ENCODE measurements around the gene HACD3.
A peak's percentile ranks its signal among the peaks of the same experiment; 100 is the strongest.

Gene HACD3

GRCh38 chr15:65516997-65517865 lies 13.0 kb upstream of the HACD3 start, which contains the start of gene DPP8:
DPP8 (minus strand) TSS chr15:65517689; CDS start chr15:65512553, 5,136 bp downstream.
- H3K4me1 ChIP-seq (ENCODE audit: control extremely low read depth in 1 of 4, control insufficient read depth in 4 of 4, insufficient read depth in 4 of 4, low read length in 3 of 4): peaks cover 9 to 22% (median 14%) of the 10 kb centered on the region in 4 experiments

GRCh38 chr15:65517866-65518207 lies 12.4 kb upstream of the HACD3 start:
- DNase-seq: no peak
- ChIA-PET POLR2A (no interaction called here), CTCF (interaction anchor here (1.5 kb wide), 1 partner anchor 10 kb away, joined by 5 read pairs; no protein-coding TSS in a partner anchor)
- no peaks in the 10 kb centered on the region for H3K27me3 ChIP-seq (replicated peaks in 2 of 5; ENCODE audit: control insufficient read depth in 4 of 5, insufficient read depth in 5 of 5, low read length in 4 of 5)
- H3K4me3 ChIP-seq (ENCODE audit: control insufficient read depth in 1 of 7, extremely low read depth in 1 of 7, insufficient read depth in 4 of 7, low read depth in 2 of 7, low read length in 6 of 7): peak overlapping the region in 5 of 7 experiments; percentile 86 to 99 (median 95)
- H3K9me3 ChIP-seq (ENCODE audit: control extremely low read depth in 1 of 5, control insufficient read depth in 4 of 5, insufficient read depth in 2 of 5, low read depth in 1 of 5, low read length in 4 of 5): no peaks in the 10 kb centered on the region
- peaks cover 0 to 26% (median 4%) of the 10 kb centered on the region in 4 experiments for H3K36me3 ChIP-seq (ENCODE audit: control insufficient read depth in 4 of 4, insufficient read depth in 4 of 4, low read length in 3 of 4)
- peaks cover 9 to 22% (median 14%) of the 10 kb centered on the region in 4 experiments for H3K4me1 ChIP-seq (ENCODE audit: control extremely low read depth in 1 of 4, control insufficient read depth in 4 of 4, insufficient read depth in 4 of 4, low read length in 3 of 4)
- peak overlapping the region in 1 of 2 experiments; percentile 95 for H3K27ac ChIP-seq (ENCODE audit: insufficient read depth in 1 of 2, low read depth in 1 of 2, low read length in 2 of 2, poor library complexity in 1 of 2, severe bottlenecking in 2 of 2)
- WGBS (ENCODE audit: insufficient coverage): 44% methylated on average over 2 of the region's 8 CpGs

More at GRCh38 chr15:65516997-65517865, 13.0 kb upstream of the HACD3 start, which contains the start of gene DPP8:
- peak within 1 kb of the TSS; percentile 86 to 99 (median 93) for H3K4me3 ChIP-seq (ENCODE audit: control insufficient read depth in 1 of 7, extremely low read depth in 1 of 7, insufficient read depth in 4 of 7, low read depth in 2 of 7, low read length in 6 of 7)
- peaks cover under 1 to 32% (median 5%) of the 10 kb centered on the region in 4 experiments for H3K36me3 ChIP-seq (ENCODE audit: control insufficient read depth in 4 of 4, insufficient read depth in 4 of 4, low read length in 3 of 4)
- ChIA-PET CTCF (interaction anchor here (0.8 to 1.2 kb wide), 2 partner anchors 13 to 23 kb away, joined by 4 to 10 read pairs; partner anchors contain the start of gene HACD3), POLR2A (interaction anchor here (0.6 kb wide), 2 partner anchors 13 to 249 kb away, joined by 3 read pairs; no protein-coding TSS in a partner anchor)
- no peaks in the 10 kb centered on the region for H3K27me3 ChIP-seq (replicated peaks in 2 of 5; ENCODE audit: control insufficient read depth in 4 of 5, insufficient read depth in 5 of 5, low read length in 4 of 5)
- H3K9me3 ChIP-seq (ENCODE audit: control extremely low read depth in 1 of 5, control insufficient read depth in 4 of 5, insufficient read depth in 2 of 5, low read depth in 1 of 5, low read length in 4 of 5): no peaks in the 10 kb centered on the region
- 0% methylated on average over 70 of the region's 75 CpGs for WGBS (ENCODE audit: insufficient coverage)
- DNase-seq: peak; percentile 96 to 97 (median 97)
- peak within 1 kb of the TSS; percentile 67 to 95 for H3K27ac ChIP-seq (ENCODE audit: insufficient read depth in 1 of 2, low read depth in 1 of 2, low read length in 2 of 2, poor library complexity in 1 of 2, severe bottlenecking in 2 of 2)

GRCh38 chr15:65518633-65519285 lies 11.5 kb upstream of the HACD3 start:
- no peak for DNase-seq
- POLR2A ChIA-PET: no interaction called here
- no CpG with 5 or more reads among the region's 4 CpGs for WGBS (ENCODE audit: insufficient coverage)
- Histone ChIP-seq H3K36me3 (ENCODE audit: control insufficient read depth in 4 of 4, insufficient read depth in 4 of 4, low read length in 3 of 4) (peaks cover 0 to 18% (median 3%) of the 10 kb centered on the region in 4 experiments), H3K27me3 (replicated peaks in 2 of 5; ENCODE audit: control insufficient read depth in 4 of 5, insufficient read depth in 5 of 5, low read length in 4 of 5) (no peaks in the 10 kb centered on the region), H3K4me1 (ENCODE audit: control extremely low read depth in 1 of 4, control insufficient read depth in 4 of 4, insufficient read depth in 4 of 4, low read length in 3 of 4) (peaks cover 9 to 22% (median 14%) of the 10 kb centered on the region in 4 experiments), H3K27ac (ENCODE audit: insufficient read depth in 1 of 2, low read depth in 1 of 2, low read length in 2 of 2, poor library complexity in 1 of 2, severe bottlenecking in 2 of 2) (no peak overlapping the region), H3K4me3 (ENCODE audit: control insufficient read depth in 1 of 7, extremely low read depth in 1 of 7, insufficient read depth in 4 of 7, low read depth in 2 of 7, low read length in 6 of 7) (no peak overlapping the region), H3K9me3 (ENCODE audit: control extremely low read depth in 1 of 5, control insufficient read depth in 4 of 5, insufficient read depth in 2 of 5, low read depth in 1 of 5, low read length in 4 of 5) (no peaks in the 10 kb centered on the region)
- CTCF ChIA-PET: interaction anchor here (1.5 kb wide), 1 partner anchor 9 kb away, joined by 5 read pairs; no protein-coding TSS in a partner anchor

- Histone ChIP-seq H3K36me3 (ENCODE audit: control insufficient read depth in 4 of 4, insufficient read depth in 4 of 4, low read length in 3 of 4) (no peaks in the 10 kb centered on the region), H3K4me3 (ENCODE audit: control insufficient read depth in 1 of 7, extremely low read depth in 1 of 7, insufficient read depth in 4 of 7, low read depth in 2 of 7, low read length in 6 of 7) (no peak overlapping the region), H3K4me1 (ENCODE audit: control extremely low read depth in 1 of 4, control insufficient read depth in 4 of 4, insufficient read depth in 4 of 4, low read length in 3 of 4) (peaks cover 2 to 10% (median 8%) of the 10 kb centered on the region in 4 experiments), H3K27ac (ENCODE audit: insufficient read depth in 1 of 2, low read depth in 1 of 2, low read length in 2 of 2, poor library complexity in 1 of 2, severe bottlenecking in 2 of 2) (no peak overlapping the region), H3K9me3 (ENCODE audit: control extremely low read depth in 1 of 5, control insufficient read depth in 4 of 5, insufficient read depth in 2 of 5, low read depth in 1 of 5, low read length in 4 of 5) (no peaks in the 10 kb centered on the region), H3K27me3 (replicated peaks in 2 of 5; ENCODE audit: control insufficient read depth in 4 of 5, insufficient read depth in 5 of 5, low read length in 4 of 5) (no peaks in the 10 kb centered on the region)
- WGBS (ENCODE audit: insufficient coverage): 100% methylated on average over 4 of the region's 7 CpGs
- peak; percentile 20 to 70 (median 43) for DNase-seq
- ChIA-PET CTCF (no interaction called here), POLR2A (interaction anchor here (0.8 kb wide), 1 partner anchor 217 kb away, joined by 3 read pairs; no protein-coding TSS in a partner anchor)
Observed at GRCh38 chr15:65521350-65521749, 8.9 kb upstream of the HACD3 start.

GRCh38 chr15:65524226-65524625 lies 6.0 kb upstream of the HACD3 start:
- H3K4me3 ChIP-seq (ENCODE audit: control insufficient read depth in 1 of 7, extremely low read depth in 1 of 7, insufficient read depth in 4 of 7, low read depth in 2 of 7, low read length in 6 of 7): no peak overlapping the region
- ChIA-PET CTCF (no interaction called here), POLR2A (no interaction called here)
- no peaks in the 10 kb centered on the region for H3K4me1 ChIP-seq (ENCODE audit: control extremely low read depth in 1 of 4, control insufficient read depth in 4 of 4, insufficient read depth in 4 of 4, low read length in 3 of 4)
- no peaks in the 10 kb centered on the region for H3K36me3 ChIP-seq (ENCODE audit: control insufficient read depth in 4 of 4, insufficient read depth in 4 of 4, low read length in 3 of 4)
- H3K27me3 ChIP-seq (replicated peaks in 2 of 5; ENCODE audit: control insufficient read depth in 4 of 5, insufficient read depth in 5 of 5, low read length in 4 of 5): no peaks in the 10 kb centered on the region
- no peaks in the 10 kb centered on the region for H3K9me3 ChIP-seq (ENCODE audit: control extremely low read depth in 1 of 5, control insufficient read depth in 4 of 5, insufficient read depth in 2 of 5, low read depth in 1 of 5, low read length in 4 of 5)
- 100% methylated on average over 4 of the region's 10 CpGs for WGBS (ENCODE audit: insufficient coverage)
- no peak overlapping the region for H3K27ac ChIP-seq (ENCODE audit: insufficient read depth in 1 of 2, low read depth in 1 of 2, low read length in 2 of 2, poor library complexity in 1 of 2, severe bottlenecking in 2 of 2)
- no peak for DNase-seq

- ChIA-PET CTCF (no interaction called here), POLR2A (no interaction called here)
- no peak overlapping the region for H3K4me3 ChIP-seq (ENCODE audit: control insufficient read depth in 1 of 7, extremely low read depth in 1 of 7, insufficient read depth in 4 of 7, low read depth in 2 of 7, low read length in 6 of 7)
- no peaks in the 10 kb centered on the region for H3K36me3 ChIP-seq (ENCODE audit: control insufficient read depth in 4 of 4, insufficient read depth in 4 of 4, low read length in 3 of 4)
- no peak overlapping the region for H3K27ac ChIP-seq (ENCODE audit: insufficient read depth in 1 of 2, low read depth in 1 of 2, low read length in 2 of 2, poor library complexity in 1 of 2, severe bottlenecking in 2 of 2)
- DNase-seq: no peak
- peaks cover 0 to 8% (median 6%) of the 10 kb centered on the region in 4 experiments for H3K4me1 ChIP-seq (ENCODE audit: control extremely low read depth in 1 of 4, control insufficient read depth in 4 of 4, insufficient read depth in 4 of 4, low read length in 3 of 4)
- no peaks in the 10 kb centered on the region for H3K9me3 ChIP-seq (ENCODE audit: control extremely low read depth in 1 of 5, control insufficient read depth in 4 of 5, insufficient read depth in 2 of 5, low read depth in 1 of 5, low read length in 4 of 5)
- WGBS (ENCODE audit: insufficient coverage): 100% methylated on average over 1 of the region's 1 CpG
- H3K27me3 ChIP-seq (replicated peaks in 2 of 5; ENCODE audit: control insufficient read depth in 4 of 5, insufficient read depth in 5 of 5, low read length in 4 of 5): no peaks in the 10 kb centered on the region
Observed at GRCh38 chr15:65525622-65526021, 4.6 kb upstream of the HACD3 start.
